IMR-90 (cell line): ENCODE data around the gene RNU6-1. TPM values are rescaled to one million over a fixed set of nuclear protein-coding genes. Genes with fewer than 3 reads are reported as not detected.

ENCODE experiments used
- ATAC-seq: fragments of 200-7000 bp; cut with Tn5 transposase; 2 replicates; pipeline ENCODE4 v1.9.1; 2020; ENCODE audit warnings: low read depth, mild to moderate bottlenecking, moderate library complexity
- BruUV-seq: library from RNA; stranded (reverse); fragments of 400-500 nt; replicated peaks from 2 replicates; lab custom pipeline; 2021; lab: Mats Ljungman, UMichigan
- CTCF ChIA-PET: fragments of 300-600 bp; formaldehyde crosslinking; extraction: SDS; loops from one replicate; lab custom pipeline; 2021; ENCODE audit warnings: antibody characterized with exemption; lab: Yijun Ruan, JAX
- POLR2A ChIA-PET: fragments of 300-600 bp; sonication (Branson Sonifier 250); formaldehyde crosslinking; loops from one replicate; lab custom pipeline; 2022; ENCODE audit warnings: antibody characterized with exemption; ENCODE audit not compliant: unreplicated experiment; lab: Charles Lee
- DNase-seq: peaks from one replicate; pipeline ENCODE4 v3.0.0; 2013
- H2AFZ ChIP-seq: replicated peaks from 2 replicates; pipeline ENCODE3; 2013; ENCODE audit warnings: low read length, mild to moderate bottlenecking; ENCODE audit not compliant: poor library complexity
- H2AK5ac ChIP-seq: 2 replicates; pipeline ENCODE4 v1.6.1; 2013; ENCODE audit warnings: low read depth, low read length, inconsistent platforms
- H2AK9ac ChIP-seq: replicated peaks from 2 replicates; pipeline ENCODE3; 2013; ENCODE audit warnings: mild to moderate bottlenecking, low read depth, low read length, moderate library complexity; ENCODE audit not compliant: poor library complexity
- H2BK120ac ChIP-seq: 2 replicates; pipeline ENCODE4 v1.6.1; 2013; ENCODE audit warnings: low read depth, low read length, inconsistent platforms
- H2BK15ac ChIP-seq: 3 replicates; pipeline ENCODE4 v1.6.1; 2013; ENCODE audit warnings: low read depth, low read length, inconsistent platforms
- H2BK20ac ChIP-seq: 2 replicates; pipeline ENCODE4 v1.6.1; 2013; ENCODE audit warnings: low read depth, mild to moderate bottlenecking, inconsistent platforms, low read length, moderate library complexity
- H2BK5ac ChIP-seq: 2 replicates; pipeline ENCODE4 v1.6.1; 2013; ENCODE audit warnings: mild to moderate bottlenecking, low read depth, low read length, inconsistent platforms; ENCODE audit not compliant: poor library complexity, severe bottlenecking
- H3K14ac ChIP-seq: replicated peaks from 2 replicates; pipeline ENCODE4 v1.6.1; 2013; ENCODE audit warnings: low read depth, low read length, inconsistent platforms
- H3K18ac ChIP-seq: 2 replicates; pipeline ENCODE4 v1.6.1; 2013; ENCODE audit warnings: low read depth, low read length, control low read depth
- H3K23ac ChIP-seq: 2 replicates; pipeline ENCODE4 v1.6.1; 2013; ENCODE audit warnings: low read depth, low read length, inconsistent platforms
- H3K27ac ChIP-seq: 2 replicates; pipeline ENCODE4 v1.5.1; 2013; ENCODE audit warnings: mild to moderate bottlenecking, control low read depth, low read length; ENCODE audit not compliant: insufficient read depth
- H3K27me3 ChIP-seq: 2 replicates; pipeline ENCODE4 v1.6.1; 2013; ENCODE audit warnings: low read length; ENCODE audit not compliant: control insufficient read depth, insufficient read depth
- H3K36me3 ChIP-seq: 2 replicates; pipeline ENCODE4 v1.6.1; 2013; ENCODE audit warnings: low read length, mixed read lengths; ENCODE audit not compliant: control insufficient read depth, insufficient read depth
- H3K4ac ChIP-seq: 2 replicates; pipeline ENCODE4 v1.6.1; 2013; ENCODE audit warnings: low read depth, low read length, inconsistent platforms
- H3K4me1 ChIP-seq: 2 replicates; pipeline ENCODE4 v1.6.1; 2013; ENCODE audit warnings: low read length, mixed read lengths; ENCODE audit not compliant: control insufficient read depth, insufficient read depth
- H3K4me2 ChIP-seq: 2 replicates; pipeline ENCODE4 v1.6.1; 2013; ENCODE audit warnings: low read depth, mild to moderate bottlenecking, control low read depth, low read length, moderate library complexity
- H3K4me3 ChIP-seq: 2 replicates; pipeline ENCODE4 v1.5.1; 2013; ENCODE audit warnings: low read depth, mild to moderate bottlenecking, control low read depth, low read length, moderate library complexity; ENCODE audit not compliant: insufficient read depth
- H3K56ac ChIP-seq: 2 replicates; pipeline ENCODE4 v1.6.1; 2013; ENCODE audit warnings: low read length, inconsistent platforms; ENCODE audit not compliant: insufficient read depth; ENCODE audit errors: extremely low read depth
- H3K79me1 ChIP-seq, 2 experiments: 2 replicates each; pipeline ENCODE4 v1.6.1; 2013; ENCODE audit warnings: low read length in 2 of 2, inconsistent platforms in 1 of 2, low read depth in 1 of 2
- H3K9ac ChIP-seq: 2 replicates; pipeline ENCODE4 v1.6.1; 2013; ENCODE audit warnings: low read depth, low read length, control low read depth
- H3K9me1 ChIP-seq: 2 replicates; pipeline ENCODE4 v1.6.1; 2013; ENCODE audit warnings: low read length, inconsistent platforms; ENCODE audit not compliant: insufficient read depth
- H3K9me3 ChIP-seq: 2 replicates; pipeline ENCODE4 v1.6.1; 2013; ENCODE audit warnings: low read length; ENCODE audit not compliant: control insufficient read depth, insufficient read depth
- H4K20me1 ChIP-seq: 2 replicates; pipeline ENCODE4 v1.6.1; 2013; ENCODE audit warnings: low read length, inconsistent platforms; ENCODE audit not compliant: insufficient read depth
- H4K5ac ChIP-seq: 2 replicates; pipeline ENCODE4 v1.6.1; 2013; ENCODE audit warnings: mild to moderate bottlenecking, low read depth, low read length, control low read depth
- H4K8ac ChIP-seq, 2 experiments: 2 replicates each; pipeline ENCODE4 v1.6.1; 2013; ENCODE audit warnings: low read depth in 2 of 2, low read length in 2 of 2, control low read depth in 1 of 2, inconsistent platforms in 1 of 2
- H4K91ac ChIP-seq: 2 replicates; pipeline ENCODE4 v1.6.1; 2013; ENCODE audit warnings: low read depth, low read length, inconsistent platforms; ENCODE audit not compliant: insufficient read depth
- BHLHE40 ChIP-seq: fragments of 150-350 bp; IDR thresholded peaks from 2 replicates; pipeline ENCODE4 v1.6.1; 2016; ENCODE audit warnings: mild to moderate bottlenecking, low read depth, low read length
- CEBPB ChIP-seq: IDR thresholded peaks from 2 replicates; pipeline ENCODE4 v1.6.1; 2012; ENCODE audit warnings: low read depth, low read length, improper control_type of control experiment
- CHD1 ChIP-seq: IDR thresholded peaks from 2 replicates; pipeline ENCODE4 v1.6.1; 2012; ENCODE audit warnings: low read depth, low read length, improper control_type of control experiment
- CTCF ChIP-seq: conservative IDR thresholded peaks from 2 replicates; pipeline ENCODE4 v1.5.1; 2012; ENCODE audit warnings: mild to moderate bottlenecking, low read depth, low read length, improper control_type of control experiment
- FOS ChIP-seq: fragments of 150-350 bp; IDR thresholded peaks from 2 replicates; pipeline ENCODE4 v1.6.1; 2016; ENCODE audit warnings: low read depth, low read length
- MAFK ChIP-seq: IDR thresholded peaks from 2 replicates; pipeline ENCODE4 v1.6.1; 2012; ENCODE audit warnings: low read depth, low read length, improper control_type of control experiment
- MXI1 ChIP-seq: IDR thresholded peaks from 2 replicates; pipeline ENCODE4 v1.6.1; 2012; ENCODE audit warnings: low read depth, mild to moderate bottlenecking, low read length, moderate library complexity, borderline replicate concordance
- NFE2L2 ChIP-seq: fragments of 150-350 bp; IDR thresholded peaks from 2 replicates; pipeline ENCODE4 v1.6.1; 2016; ENCODE audit warnings: low read depth, mild to moderate bottlenecking, low read length
- POLR2A ChIP-seq: IDR thresholded peaks from 2 replicates; pipeline ENCODE4 v1.6.1; 2012; ENCODE audit warnings: mild to moderate bottlenecking, low read depth, low read length
- RAD21 ChIP-seq: IDR thresholded peaks from 2 replicates; pipeline ENCODE4 v1.6.1; 2012; ENCODE audit warnings: low read length, improper control_type of control experiment
- RCOR1 ChIP-seq: IDR thresholded peaks from 2 replicates; pipeline ENCODE4 v1.6.1; 2012; ENCODE audit warnings: mild to moderate bottlenecking, low read length, improper control_type of control experiment; ENCODE audit not compliant: insufficient replicate concordance
- RFX5 ChIP-seq: IDR thresholded peaks from 2 replicates; pipeline ENCODE4 v1.8.0; 2012; ENCODE audit warnings: low read depth, mild to moderate bottlenecking, low read length, moderate library complexity
- SMC3 ChIP-seq: fragments of 150-350 bp; IDR thresholded peaks from 2 replicates; pipeline ENCODE4 v1.6.1; 2016; ENCODE audit warnings: low read depth, mild to moderate bottlenecking, antibody characterized with exemption, low read length, moderate library complexity
- WGBS, 2 experiments: methylation state at CpG; one replicate each; pipeline versions ENCODE4 v1.1.5 to v1.1.7; 2013; ENCODE audit warnings: missing lambda C conversion rate in 2 of 2; ENCODE audit not compliant: insufficient read length in 1 of 2; ENCODE audit errors: extremely low coverage in 2 of 2; 5-methylcytosine and 5-hydroxymethylcytosine counted together
- dilution Hi-C: fragments of 300-500 bp; cut with HindIII; formaldehyde crosslinking; loops from one replicate; pipeline ENCODE4 v1.14.3; 2018; ENCODE audit warnings: low sequenced_read_pairs; ENCODE audit not compliant: unreplicated experiment
- in situ Hi-C: fragments of 300-500 bp; cut with MboI; formaldehyde crosslinking; loops from 3 replicates; pipeline ENCODE4 v1.14.3; 2019; ENCODE audit warnings: low sequenced_read_pairs, inconsistent platforms, mixed read lengths
- intact Hi-C: fragments of 100-400 bp; cut with micrococcal nuclease; formaldehyde crosslinking; loops from 2 replicates; pipeline ENCODE4 v1.10.0; 2022
- polyA plus RNA-seq, 3 experiments: library from polyadenylated mRNA; depleted of rRNA; stranded (reverse); fragments of >200 nt; gene quantifications; 2 replicates each; pipeline ENCODE4 v1.2.3, GENCODE V29; 2012; ENCODE audit warnings: low replicate concordance in 1 of 3
- total RNA-seq: library from RNA; depleted of rRNA; stranded (reverse); fragments of >200 nt; gene quantifications from 2 replicates; pipeline ENCODE4 v1.2.3, GENCODE V29; 2012
- TF ChIP-seq, protein P1 (sequence below): fragments of 150-350 bp; IDR thresholded peaks from 2 replicates; pipeline ENCODE4 v1.6.1; 2017; ENCODE audit warnings: mild to moderate bottlenecking, antibody characterized with exemption, low read length, low read depth
- TF ChIP-seq, protein P2 (sequence below): fragments of 150-350 bp; IDR thresholded peaks from 2 replicates; pipeline ENCODE4 v1.6.1; 2016; ENCODE audit warnings: low read depth, mild to moderate bottlenecking, low read length, moderate library complexity, borderline replicate concordance

The RNU6-1 gene
- total and polyA plus RNA-seq, 2 of the 4 experiments (the other 2 are of a cell fraction): not detected

- Histone ChIP-seq H3K14ac (no peak overlapping the region), H2BK20ac (no peak overlapping the region), H3K9me3 (no peaks in the 10 kb centered on the region), H2AK9ac (no peak overlapping the region), H3K23ac (no peak overlapping the region), H4K20me1 (0 out of 2 replicates have a peak, but pooled peaks cover 5% of the 10 kb centered on the region), H2BK15ac (no peak overlapping the region), H3K27me3 (peaks cover 8% of the 10 kb centered on the region), H2AFZ (no peak overlapping the region), H3K4me1 (no peaks in the 10 kb centered on the region), H3K9me1 (no peaks in the 10 kb centered on the region), H3K4me3 (no peak overlapping the region), H2BK5ac (no peak overlapping the region), H2AK5ac (no peak overlapping the region), H3K56ac (no peak overlapping the region), H3K27ac (no peak overlapping the region), H2BK120ac (no peak overlapping the region), H3K4ac (no peak overlapping the region), H4K91ac (no peak overlapping the region), H3K9ac (no peak overlapping the region), H3K79me1 (no peaks in the 10 kb centered on the region), H3K36me3 (peaks cover 2% of the 10 kb centered on the region; the same call in 1 of the 2 replicates), H4K5ac (no peak overlapping the region), H3K18ac (no peak overlapping the region), H4K8ac (no peak overlapping the region), H3K4me2 (no peak overlapping the region)
- no TSS peak for BruUV-seq
- dilution Hi-C loops: no loop called here
- POLR2A ChIA-PET: no interaction called here
- DNase-seq: no peak
- no CpG with 5 or more reads among the region's 7 CpGs for WGBS, 2 experiments
- intact Hi-C loops: no loop called here
- ATAC-seq: no peak
- CTCF ChIA-PET: no interaction called here
- TF ChIP-seq RFX5 (no peak), FOS (no peak), CEBPB (no peak), BHLHE40 (no peak), POLR2A (no peak), MXI1 (no peak), RAD21 (no peak), MAFK (no peak), CTCF (no peak), SMC3 (no peak), RCOR1 (no peak), CHD1 (no peak), NFE2L2 (no peak)
- TF ChIP-seq, protein P1, sequence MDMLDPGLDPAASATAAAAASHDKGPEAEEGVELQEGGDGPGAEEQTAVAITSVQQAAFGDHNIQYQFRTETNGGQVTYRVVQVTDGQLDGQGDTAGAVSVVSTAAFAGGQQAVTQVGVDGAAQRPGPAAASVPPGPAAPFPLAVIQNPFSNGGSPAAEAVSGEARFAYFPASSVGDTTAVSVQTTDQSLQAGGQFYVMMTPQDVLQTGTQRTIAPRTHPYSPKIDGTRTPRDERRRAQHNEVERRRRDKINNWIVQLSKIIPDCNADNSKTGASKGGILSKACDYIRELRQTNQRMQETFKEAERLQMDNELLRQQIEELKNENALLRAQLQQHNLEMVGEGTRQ: no peak
- TF ChIP-seq, protein P2, sequence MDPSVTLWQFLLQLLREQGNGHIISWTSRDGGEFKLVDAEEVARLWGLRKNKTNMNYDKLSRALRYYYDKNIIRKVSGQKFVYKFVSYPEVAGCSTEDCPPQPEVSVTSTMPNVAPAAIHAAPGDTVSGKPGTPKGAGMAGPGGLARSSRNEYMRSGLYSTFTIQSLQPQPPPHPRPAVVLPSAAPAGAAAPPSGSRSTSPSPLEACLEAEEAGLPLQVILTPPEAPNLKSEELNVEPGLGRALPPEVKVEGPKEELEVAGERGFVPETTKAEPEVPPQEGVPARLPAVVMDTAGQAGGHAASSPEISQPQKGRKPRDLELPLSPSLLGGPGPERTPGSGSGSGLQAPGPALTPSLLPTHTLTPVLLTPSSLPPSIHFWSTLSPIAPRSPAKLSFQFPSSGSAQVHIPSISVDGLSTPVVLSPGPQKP: no peak
- in situ Hi-C loops: no loop called here
Measured at GRCh38 chr15:67807836-67808235, 32.0 kb downstream of the RNU6-1 start.
